Kidney epithelial cell (primary cell): ENCODE results near the gene SP9. TPM values are rescaled to one million over a fixed set of nuclear protein-coding genes. Genes with fewer than 3 reads are reported as not detected.

ENCODE experiments used
- DNase-seq: peaks from one replicate; pipeline ENCODE4 v3.0.0-alpha.2; 2010; ENCODE audit warnings: low read depth
- H3K27me3 ChIP-seq: 2 replicates; pipeline ENCODE4 v1.6.0; 2011; ENCODE audit warnings: low read length; ENCODE audit not compliant: control insufficient read depth, insufficient read depth
- H3K36me3 ChIP-seq: 2 replicates; pipeline ENCODE4 v1.5.1; 2011; ENCODE audit warnings: low read length; ENCODE audit not compliant: control insufficient read depth, insufficient read depth
- H3K4me3 ChIP-seq: 2 replicates; pipeline ENCODE4 v1.5.1; 2011; ENCODE audit warnings: low read depth, mild to moderate bottlenecking, control low read depth, low read length
- CTCF ChIP-seq: IDR thresholded peaks from 2 replicates; pipeline ENCODE4 v1.5.1; 2011; ENCODE audit warnings: mild to moderate bottlenecking, moderate library complexity, low read length, control low read depth, inconsistent platforms; ENCODE audit not compliant: insufficient read depth, poor library complexity, severe bottlenecking
- total RNA-seq: library from RNA; depleted of rRNA; stranded (reverse); fragments of >200 nt; gene quantifications from 2 replicates; pipeline ENCODE4 v1.2.3, GENCODE V29; 2015

Gene SP9
- total RNA-seq, 1 donor from 2014 or later, result not detected

GRCh38 chr2:174342686-174343342 is 8.1 kb downstream of the SP9 start:
- Histone ChIP-seq H3K36me3 (no peaks in the 10 kb centered on the region), H3K4me3 (no peak overlapping the region), H3K27me3 (peaks cover 58% of the 10 kb centered on the region)
- no peak for TF ChIP-seq CTCF
- DNase-seq, result no peak

GRCh38 chr2:174343343-174343622 is 8.5 kb downstream of the SP9 start:
- no peak for TF ChIP-seq CTCF
- H3K27me3 ChIP-seq, result peaks cover 56% of the 10 kb centered on the region
- H3K36me3 ChIP-seq, result no peaks in the 10 kb centered on the region
- DNase-seq, result no peak
- H3K4me3 ChIP-seq, result no peak overlapping the region

- Histone ChIP-seq H3K36me3 (no peaks in the 10 kb centered on the region), H3K27me3 (peaks cover 52% of the 10 kb centered on the region), H3K4me3 (no peak overlapping the region)
- no peak for TF ChIP-seq CTCF
- DNase-seq, result no peak
These were observed 9.1 kb downstream of the SP9 start for GRCh38 chr2:174343623-174344455.

- H3K27me3 ChIP-seq, result peaks cover 44% of the 10 kb centered on the region
- no peak for DNase-seq
- TF ChIP-seq CTCF, result no peak
- no peaks in the 10 kb centered on the region for H3K36me3 ChIP-seq
- no peak overlapping the region for H3K4me3 ChIP-seq
These were observed 10.1 kb downstream of the SP9 start for GRCh38 chr2:174344716-174345461.

- Histone ChIP-seq H3K4me3 (no peak overlapping the region), H3K36me3 (no peaks in the 10 kb centered on the region), H3K27me3 (no peaks in the 10 kb centered on the region)
- DNase-seq, result no peak
- TF ChIP-seq CTCF, result peak; percentile 40
These were observed 15.3 kb downstream of the SP9 start for GRCh38 chr2:174350018-174350417.
